ENCODE results near the gene SKI.

GRCh38 chr1:2347409-2347785, 119.3 kb downstream of the SKI start:
- TF ChIP-seq CTCF (IDR thresholded peaks at IDR 0.05; ENCODE audit: low read depth, low read length), result no peak
- no peak for TF ChIP-seq EZH2phosphoT487 (IDR thresholded peaks at IDR 0.05; ENCODE audit: low read depth)

All from OCI-LY3 (cell line).